HG03354 (cell line): ENCODE data around the gene CADM2.

Experiments
- ATAC-seq: cut with Tn5 transposase; IDR thresholded peaks from one replicate; pipeline ENCODE4 v1.9.1; 2021; ENCODE audit warnings: mild to moderate bottlenecking; ENCODE audit not compliant: unreplicated experiment, poor library complexity, severe bottlenecking

The CADM2 gene

DNA sequence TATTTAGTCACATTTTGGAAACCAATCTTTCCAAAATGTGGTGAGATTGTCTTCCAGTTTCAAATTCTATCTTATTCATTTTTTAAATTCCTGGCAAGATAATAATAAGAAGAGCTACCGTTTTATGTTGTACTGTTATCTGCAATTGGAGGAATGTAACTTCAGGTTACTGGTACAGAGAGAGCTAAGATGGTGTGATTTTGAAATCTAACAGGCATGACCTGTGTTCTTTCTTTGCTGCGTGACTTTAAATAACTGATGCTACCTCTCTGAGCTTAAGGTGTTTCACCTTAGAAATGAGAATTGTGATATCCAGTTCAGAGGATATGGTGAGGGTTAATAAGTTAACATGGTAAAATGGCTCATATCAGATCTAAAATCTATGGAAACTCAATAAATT lies 21.7 kb downstream of the CADM2 start:
- no peak for ATAC-seq

DNA sequence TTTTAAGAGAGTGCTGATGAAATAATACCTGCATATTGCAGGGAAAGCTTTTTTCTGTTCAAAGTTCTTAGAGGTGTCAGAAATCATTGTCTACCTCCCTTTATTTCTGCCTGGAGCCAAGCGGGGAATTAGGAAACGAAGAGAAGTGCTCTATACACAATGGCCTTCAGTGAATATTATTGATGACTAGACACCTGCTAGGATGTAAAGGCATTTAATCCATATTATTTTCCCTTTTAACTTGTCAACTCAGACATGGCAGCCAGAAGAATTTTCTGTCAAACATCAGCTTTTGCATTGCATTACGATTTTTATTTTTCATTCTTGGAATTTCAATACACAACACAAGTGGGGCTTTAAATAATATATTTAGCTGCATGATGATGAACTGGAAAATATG lies 24.7 kb downstream of the CADM2 start:
- no peak for ATAC-seq

DNA sequence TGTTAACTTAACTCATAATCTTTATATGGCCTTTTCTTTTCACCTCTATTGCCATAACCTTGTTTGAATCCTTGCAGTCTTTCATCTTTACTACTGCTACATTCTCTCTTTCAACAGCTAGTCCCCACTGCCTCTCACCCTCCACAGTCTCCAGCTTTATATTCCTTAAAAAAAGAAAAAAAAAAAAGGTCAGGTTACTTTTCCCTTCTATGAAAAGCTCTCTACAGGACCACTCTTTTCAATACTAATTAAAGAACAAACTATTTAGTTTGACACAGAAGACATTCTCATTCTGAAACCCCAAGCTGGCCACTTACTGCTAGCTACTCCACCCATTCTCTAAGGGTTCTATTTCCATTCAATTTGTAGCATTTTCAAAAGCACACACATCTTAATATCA lies 25.6 kb downstream of the CADM2 start:
- no peak for ATAC-seq

DNA sequence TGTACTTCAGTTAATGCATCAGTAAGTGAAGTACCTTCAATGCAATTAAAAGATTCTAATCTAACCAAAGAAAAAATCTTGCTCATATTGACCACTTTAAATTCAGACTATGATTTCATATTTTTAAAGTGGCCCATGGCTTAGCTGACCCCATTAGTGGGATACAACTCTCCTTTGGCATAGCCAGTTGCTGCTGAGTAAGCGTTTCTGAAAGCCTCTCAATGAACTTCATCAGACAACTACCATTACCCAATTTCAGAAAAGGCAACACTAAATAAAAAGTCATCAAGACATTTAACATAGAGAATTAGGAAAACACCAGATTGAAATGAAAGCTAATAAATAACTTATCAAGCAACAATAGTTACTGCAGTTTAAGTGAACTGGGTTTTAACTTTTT lies 27.0 kb downstream of the CADM2 start:
- ATAC-seq: no peak

DNA sequence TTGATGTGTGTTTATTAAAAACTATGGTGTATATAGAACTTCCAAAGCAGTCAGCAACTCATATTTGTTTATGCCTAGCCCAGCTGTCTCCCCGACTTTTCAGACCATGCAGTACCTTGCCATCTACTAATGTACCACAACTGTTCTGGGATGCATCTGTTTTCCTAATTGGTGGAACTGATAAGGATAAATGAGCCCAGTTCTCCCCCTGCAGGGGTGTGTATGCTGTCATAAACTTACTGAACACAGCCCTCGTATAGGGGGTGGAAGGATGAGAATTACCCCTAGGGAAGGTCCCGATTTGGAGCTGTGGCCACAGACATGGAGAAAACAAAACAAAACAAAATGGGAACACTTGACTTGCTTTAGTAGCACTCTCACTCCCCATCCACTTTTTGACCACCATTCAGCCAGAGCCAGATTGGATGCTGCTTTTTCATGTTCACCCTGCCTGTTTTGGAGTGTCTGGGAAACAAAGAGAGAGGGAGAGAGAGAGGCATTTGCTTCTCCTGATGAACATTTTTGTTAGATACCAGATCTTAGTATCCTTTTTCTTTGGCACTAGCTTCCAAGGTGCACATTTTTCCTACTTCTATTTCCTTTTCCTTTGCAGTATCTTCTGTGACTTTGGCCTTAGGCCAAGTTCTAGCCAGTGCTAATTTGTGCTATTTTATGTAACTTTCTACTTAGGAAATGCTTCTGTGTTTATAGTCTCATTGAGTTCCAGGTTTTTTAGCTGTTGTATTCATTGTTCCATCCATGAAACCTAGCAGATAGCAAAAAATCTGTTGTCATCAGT lies 29.1 kb downstream of the CADM2 start:
- no peak for ATAC-seq

DNA sequence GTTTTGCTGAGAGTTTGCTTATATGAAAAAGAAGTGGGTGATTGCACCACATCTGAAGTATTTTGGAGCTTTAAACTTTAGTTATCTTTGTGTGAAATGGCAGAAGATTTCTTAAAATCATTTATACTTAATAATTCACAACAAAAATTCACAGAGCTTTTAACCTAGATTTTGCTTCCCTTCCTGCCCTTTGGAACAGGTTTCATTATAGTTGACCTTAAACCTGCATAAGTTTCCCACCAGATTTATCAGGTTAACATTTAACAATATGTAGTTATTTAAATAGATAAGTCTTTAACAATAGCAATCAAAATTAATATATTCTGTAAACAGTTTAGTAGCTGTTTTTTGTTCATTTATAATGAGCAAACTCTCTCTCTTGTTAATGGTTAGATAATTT lies 30.3 kb downstream of the CADM2 start:
- ATAC-seq: no peak

DNA sequence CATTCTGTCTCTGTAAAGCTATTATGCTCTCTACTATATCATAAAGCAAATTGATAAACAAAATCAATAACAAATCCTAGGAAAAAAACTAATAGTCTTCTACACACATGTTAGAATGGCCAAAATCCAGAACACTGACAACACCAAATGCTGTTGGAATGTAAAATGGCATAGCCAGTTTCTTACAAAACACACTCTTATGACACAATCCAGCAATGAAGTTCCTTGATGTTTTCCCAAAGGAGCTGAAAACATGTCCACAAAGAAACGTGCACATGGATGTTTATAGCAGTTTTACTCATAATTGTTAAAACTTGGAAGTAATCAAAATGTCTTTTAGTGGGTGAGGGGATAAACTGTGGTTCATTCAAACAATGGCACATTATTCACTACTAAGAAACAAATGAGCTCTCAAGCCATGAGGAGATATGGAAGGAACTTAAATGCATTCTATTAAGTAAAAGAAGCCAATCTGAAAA lies 32.7 kb downstream of the CADM2 start:
- no peak for ATAC-seq

DNA sequence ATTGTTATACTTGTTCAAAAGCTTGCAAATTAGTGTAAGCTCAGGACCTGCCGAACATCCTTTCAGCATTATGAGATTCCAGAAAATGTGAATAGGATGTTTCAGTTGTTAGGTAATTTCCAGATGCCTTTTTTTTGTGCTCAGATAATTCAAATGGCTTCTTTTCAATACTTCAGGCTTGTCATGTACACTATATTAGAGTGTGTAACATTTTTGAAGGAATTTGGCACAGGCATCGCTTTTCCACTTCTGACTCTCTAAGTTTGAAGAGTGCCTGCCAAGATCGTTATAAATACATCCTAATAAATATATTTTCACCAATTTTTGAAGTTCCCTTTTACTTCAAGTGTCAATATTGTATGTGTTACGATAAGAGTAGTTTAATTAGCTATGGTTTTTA lies 35.2 kb downstream of the CADM2 start:
- ATAC-seq: no peak

DNA sequence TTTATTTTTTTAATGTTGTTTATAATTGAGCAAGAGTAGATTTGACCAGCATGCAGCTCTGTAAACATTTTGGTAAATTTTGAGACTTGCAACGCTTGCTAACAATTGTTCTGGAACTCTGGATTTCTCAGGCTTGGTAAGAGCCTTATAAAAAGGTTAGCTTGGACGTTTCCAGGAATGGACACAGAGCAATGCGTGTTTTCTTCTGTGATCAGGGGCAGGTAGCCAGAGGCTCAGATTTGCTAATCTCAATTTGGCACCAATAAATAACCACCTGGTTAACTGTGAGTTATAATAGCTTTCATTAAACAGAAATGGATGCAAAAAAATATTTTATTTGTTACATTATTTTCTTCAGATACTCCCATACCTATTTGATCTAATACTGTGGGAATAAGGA lies 39.8 kb downstream of the CADM2 start:
- ATAC-seq: no peak

DNA sequence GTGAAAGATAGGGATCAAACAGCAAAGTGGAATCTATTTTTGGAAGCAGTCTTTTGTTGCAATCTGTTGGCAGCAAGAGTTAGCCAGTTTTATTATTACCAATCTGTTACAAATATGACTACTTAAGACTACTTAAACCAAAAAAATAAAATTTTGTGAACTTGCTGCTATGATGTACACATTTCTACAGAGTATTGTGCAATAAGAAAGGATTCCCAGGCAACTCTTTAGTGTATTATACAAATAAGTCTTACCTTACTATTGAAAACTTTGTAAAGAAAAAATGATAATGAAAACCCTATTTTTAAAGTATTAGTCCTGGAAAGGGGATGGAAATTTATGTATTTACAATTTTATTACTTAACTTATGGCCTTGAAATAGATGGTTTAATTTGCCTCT lies 44.7 kb downstream of the CADM2 start:
- no peak for ATAC-seq

DNA sequence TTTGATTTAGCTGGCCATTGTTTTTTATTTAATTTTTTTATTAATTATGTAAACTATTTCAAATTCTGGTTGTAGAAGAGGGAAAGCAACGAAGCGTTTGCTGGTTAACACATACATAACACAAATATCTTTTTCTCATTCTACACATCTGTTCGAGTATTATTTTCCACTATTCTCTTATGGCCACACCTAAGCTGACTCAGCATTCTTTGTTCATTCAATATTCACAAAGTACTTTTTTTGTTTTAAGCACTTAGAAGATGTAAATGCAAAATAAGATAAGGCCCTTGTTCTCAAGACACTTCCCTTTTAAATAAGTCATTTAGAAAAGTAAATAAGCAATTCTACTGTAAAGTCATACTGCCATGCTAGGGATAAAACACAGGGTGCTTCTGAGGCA lies 45.4 kb downstream of the CADM2 start:
- ATAC-seq: no peak

DNA sequence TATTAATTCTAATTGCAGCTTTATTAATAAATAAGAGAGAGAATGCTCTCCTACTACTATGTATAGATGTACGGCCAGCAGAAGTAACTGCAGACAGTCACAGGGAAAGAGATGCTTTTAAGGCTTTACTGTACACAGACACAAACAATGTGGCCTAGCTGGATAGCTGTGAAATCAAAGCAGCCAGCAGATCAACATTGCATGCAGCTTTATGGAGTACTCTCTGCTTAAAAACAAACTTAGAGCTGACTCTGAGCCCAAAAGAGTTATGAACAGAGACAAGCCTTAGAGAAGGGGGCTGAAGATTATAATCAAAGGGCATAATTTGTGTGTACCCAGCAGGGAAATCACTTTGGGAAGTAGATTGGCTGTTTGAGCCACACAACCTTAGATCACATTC lies 47.2 kb downstream of the CADM2 start:
- ATAC-seq: no peak

DNA sequence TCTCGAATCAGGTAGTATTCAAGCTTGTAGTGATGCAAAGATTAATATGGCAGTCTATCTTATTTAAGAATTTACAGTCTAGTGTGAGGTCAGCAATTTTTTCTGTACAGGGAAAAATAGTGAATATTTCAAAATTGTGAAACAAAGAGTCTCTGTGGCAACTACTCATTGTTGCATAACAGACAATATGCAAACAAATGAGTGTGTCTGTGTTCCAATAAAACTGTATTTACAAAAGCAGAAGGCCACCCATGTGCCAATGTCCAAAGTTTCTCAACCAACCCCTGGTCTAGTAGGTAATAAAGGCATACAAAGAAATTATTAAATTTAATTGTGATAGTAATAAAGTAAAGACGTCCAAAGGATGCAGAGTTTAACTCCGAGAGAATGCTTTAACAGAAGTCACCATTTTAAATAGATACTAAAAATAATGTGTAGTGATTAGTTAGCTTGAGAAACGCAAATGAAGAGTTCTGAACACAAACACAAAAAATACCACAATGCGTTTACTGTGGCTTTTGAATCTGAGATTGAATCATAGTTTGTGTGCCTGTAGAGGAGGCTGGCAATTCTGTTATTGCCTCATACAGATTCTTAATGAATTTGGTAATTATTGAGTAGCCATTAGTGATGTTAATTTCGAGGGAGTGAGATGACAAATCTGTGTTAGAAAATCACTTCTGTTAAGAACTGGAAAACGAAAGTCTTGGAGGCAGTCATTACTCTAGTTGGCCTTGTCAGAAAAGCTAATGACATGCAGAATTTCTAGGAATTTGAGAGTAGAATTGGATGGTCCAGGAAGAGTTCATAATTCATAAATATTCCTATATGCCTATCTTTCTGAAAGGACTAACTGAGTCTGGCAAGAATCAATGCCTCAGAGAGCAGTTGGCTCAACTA lies 48.7 kb downstream of the CADM2 start:
- ATAC-seq: no peak

DNA sequence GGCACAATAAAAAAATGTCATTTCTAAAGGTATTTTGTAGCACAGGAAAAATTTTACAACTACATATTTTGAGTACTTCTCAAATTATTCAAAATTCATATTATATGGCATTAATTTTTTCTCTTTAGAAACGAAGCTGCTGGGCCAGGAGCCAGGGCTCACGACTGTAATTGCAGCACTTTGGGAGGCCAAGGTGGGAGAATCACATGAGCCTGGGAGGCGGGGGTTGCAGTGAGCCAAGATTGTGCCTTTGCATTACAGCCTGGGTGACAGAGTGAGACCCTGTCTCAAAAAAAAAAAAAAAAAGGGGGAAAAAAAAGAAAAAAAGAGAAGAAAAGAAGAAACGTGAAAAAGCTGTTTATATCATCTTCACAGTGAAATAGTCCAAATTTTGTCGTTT lies 62.0 kb downstream of the CADM2 start:
- ATAC-seq: no peak

DNA sequence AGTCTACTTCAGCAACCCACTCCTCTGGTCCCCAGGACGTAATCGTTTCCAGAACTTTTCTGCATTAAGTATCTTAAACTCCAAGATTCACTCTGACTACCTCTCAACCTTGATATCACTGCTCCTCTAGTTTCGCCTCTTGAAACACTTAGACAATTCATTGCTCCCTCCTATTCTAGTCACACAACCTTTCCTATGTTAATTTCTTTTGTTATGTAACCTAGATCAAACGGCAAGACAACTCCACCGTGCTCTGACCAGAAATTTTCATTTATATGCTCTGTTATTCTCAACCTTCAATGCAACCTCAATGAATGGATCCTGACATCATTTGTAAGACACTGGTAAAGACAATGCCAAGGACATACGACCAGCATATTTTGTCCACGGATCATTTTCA lies 71.3 kb downstream of the CADM2 start:
- no peak for ATAC-seq

DNA sequence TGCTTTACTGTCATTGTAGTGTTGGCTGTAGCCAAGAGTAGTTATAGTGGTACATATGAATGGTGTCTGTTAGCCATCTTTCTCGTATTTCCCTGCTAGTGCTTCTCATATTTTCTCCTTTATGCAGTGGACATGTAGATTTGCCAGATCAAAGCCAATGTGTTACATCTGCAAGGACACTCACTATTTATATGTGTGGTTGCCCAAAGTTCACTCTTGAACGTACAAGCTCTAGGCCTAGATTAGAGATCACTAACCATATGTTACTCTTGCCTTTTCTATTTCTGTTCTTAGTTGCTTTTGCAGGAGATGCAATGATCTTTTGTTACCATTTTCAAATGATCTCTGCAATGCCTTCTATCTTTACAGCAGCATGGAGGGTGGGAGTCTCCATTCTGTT lies 78.4 kb downstream of the CADM2 start:
- no peak for ATAC-seq

DNA sequence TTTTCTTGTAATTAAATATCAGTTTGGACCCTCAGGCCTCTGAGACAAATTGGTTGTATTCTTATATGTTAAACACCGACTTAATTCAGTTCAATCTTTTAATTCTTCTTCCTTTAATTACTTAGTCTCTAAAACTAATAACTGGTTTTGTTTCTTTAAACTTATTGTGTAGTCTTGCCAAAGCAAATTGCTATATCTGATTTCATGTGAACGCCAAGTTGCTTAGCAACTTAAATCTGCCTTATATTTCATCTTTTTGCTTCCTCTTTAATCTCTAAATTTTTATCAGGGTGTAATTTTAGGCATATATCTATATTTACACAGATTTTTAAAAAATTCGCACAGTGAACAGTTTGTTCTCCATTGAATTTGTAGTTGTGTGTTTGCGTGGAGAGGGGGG lies 82.2 kb downstream of the CADM2 start:
- no peak for ATAC-seq

DNA sequence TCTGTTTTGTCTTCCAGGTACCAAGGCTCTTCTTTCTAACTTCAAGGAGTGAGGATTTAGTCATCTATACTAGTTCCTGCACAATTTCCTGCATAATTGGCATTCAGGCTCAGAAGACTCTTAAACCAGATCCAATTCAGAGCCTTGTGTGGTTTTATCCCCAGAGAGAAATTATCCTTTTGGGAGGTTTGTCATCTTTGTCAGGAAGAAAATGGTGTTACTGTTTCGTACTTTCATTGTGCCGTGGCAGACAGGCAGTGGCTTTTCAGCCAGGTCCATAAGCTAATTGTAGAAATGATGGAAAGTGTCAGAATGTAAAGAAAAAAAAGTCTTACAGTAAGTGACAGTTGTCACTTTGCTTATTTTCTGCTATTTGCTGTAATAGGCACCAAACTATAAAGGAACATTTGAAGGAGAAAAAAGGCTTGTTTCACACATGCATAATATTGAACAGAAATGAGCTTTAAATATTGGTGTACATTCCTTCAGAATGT lies 82.8 kb downstream of the CADM2 start:
- no peak for ATAC-seq

DNA sequence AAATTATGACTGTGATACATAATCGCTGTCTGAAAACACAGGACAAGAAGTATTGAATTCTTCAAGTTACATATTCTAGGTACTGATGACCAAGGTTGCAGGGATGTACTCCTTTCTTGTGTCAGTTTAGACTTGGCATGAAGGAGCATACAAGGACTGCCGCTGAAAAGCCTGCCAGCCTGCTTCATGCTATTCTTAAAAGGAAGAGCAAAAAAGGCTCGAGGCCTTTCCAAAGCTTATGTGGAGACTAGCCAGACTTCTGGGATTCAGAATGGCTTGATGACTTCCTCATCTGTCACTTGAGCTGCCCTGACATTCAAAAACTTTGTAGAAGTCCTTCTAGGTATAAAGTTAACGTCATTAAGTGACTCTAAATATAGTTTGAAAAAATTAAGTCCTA lies 92.0 kb downstream of the CADM2 start:
- ATAC-seq: no peak

DNA sequence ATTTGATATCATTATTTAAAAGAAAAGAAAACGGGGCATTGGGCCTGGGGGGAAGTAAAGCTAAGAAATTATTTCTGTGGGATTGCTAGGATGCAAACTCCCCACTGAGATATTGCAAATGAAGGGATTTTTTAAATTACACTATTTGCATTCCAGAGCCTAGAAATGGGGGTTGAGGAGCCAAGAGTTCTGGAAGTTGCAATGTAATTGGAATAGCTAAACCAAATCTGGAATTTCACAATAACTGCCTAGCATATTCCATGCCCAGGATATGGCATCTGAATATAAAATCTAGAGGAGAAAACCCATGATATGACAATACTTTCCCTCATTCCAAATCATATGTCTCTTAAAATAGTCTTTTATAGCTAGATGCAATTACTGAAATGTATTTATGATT lies 93.0 kb downstream of the CADM2 start:
- ATAC-seq: no peak

DNA sequence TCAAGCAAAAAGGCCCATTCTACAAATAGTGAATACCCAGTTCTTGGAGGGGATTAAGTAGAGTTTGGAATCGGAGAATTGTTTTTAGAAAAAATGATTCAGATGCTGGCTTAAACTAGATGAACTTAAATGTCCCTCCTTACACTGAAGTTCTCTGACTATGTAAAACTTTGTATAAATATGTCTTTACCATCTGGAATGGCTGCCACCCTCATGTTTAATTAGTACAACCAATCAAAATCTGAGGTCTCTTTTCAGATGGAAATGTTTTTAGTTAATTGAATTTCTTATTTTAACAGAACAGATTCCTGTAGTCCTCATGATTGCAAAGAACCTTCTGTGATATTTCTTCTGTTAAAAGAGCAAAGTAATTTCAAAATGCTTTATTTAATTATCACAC lies 94.8 kb downstream of the CADM2 start:
- no peak for ATAC-seq
